HepG2 (cell line): ENCODE results near the gene AMIGO1. TPM values are rescaled to one million over a fixed set of nuclear protein-coding genes. Genes with fewer than 3 reads are reported as not detected.

Experiments
- ATAC-seq: fragments of 200-7000 bp; cut with Tn5 transposase; 3 replicates; pipeline ENCODE4 v1.9.1; 2020; ENCODE audit warnings: mild to moderate bottlenecking, moderate library complexity
- BruUV-seq: library from RNA; stranded (reverse); fragments of 400-500 nt; replicated peaks from 2 replicates; lab custom pipeline; 2021; lab: Mats Ljungman, UMichigan
- CTCF ChIA-PET: fragments of 300-600 bp; formaldehyde crosslinking; extraction: SDS; loops from one replicate; lab custom pipeline; 2021; ENCODE audit warnings: low total read pairs, inconsistent platforms, low intra/inter-chr PET ratio; lab: Yijun Ruan, JAX
- POLR2A ChIA-PET: fragments of 350-600 bp; sonication (Branson Sonifier 250); formaldehyde crosslinking; loops from one replicate; lab custom pipeline; 2020; ENCODE audit warnings: antibody characterized with exemption, inconsistent platforms; lab: Yijun Ruan, JAX
- DNase-seq: peaks from one replicate; pipeline ENCODE4 v3.0.0-alpha.2; 2015; ENCODE audit warnings: low spot score
- FAIRE-seq: peaks from 3 replicates; lab custom pipeline; 2011; peaks lifted over from hg19 to GRCh38; lab: Jason Lieb, UNC
- H2AFZ ChIP-seq: one replicate; pipeline ENCODE4 v1.6.1; 2011; ENCODE audit warnings: low read length, inconsistent platforms
- H3K27ac ChIP-seq: fragments of 300-600 bp; 3 replicates; pipeline ENCODE4 v1.8.0; 2011; ENCODE audit warnings: mixed run types, mild to moderate bottlenecking, mixed read lengths, low read length, inconsistent platforms; ENCODE audit not compliant: insufficient read depth; ENCODE audit errors: extremely low read length
- H3K27me3 ChIP-seq, 2 experiments: fragments of 200-600 bp in 1 of 2; 2 replicates in 1 of 2; 3 replicates in 1 of 2; pipeline versions ENCODE4 v1.6.0 to v1.8.0; 2011; ENCODE audit warnings: low read length in 2 of 2, mild to moderate bottlenecking in 2 of 2, moderate library complexity in 2 of 2, inconsistent platforms in 1 of 2; ENCODE audit not compliant: insufficient read depth in 2 of 2, control insufficient read depth in 1 of 2
- H3K36me3 ChIP-seq, 2 experiments: fragments of 200-600 bp in 1 of 2; replicated peaks in 1 of 2; 2 replicates in 1 of 2; 3 replicates in 1 of 2; pipeline versions ENCODE4 v1.5.1 to v1.8.0; 2011; ENCODE audit warnings: low read length in 2 of 2, inconsistent platforms in 1 of 2; ENCODE audit not compliant: insufficient read depth in 2 of 2, control insufficient read depth in 1 of 2
- H3K4me1 ChIP-seq: 2 replicates; pipeline ENCODE4 v1.5.1; 2012; ENCODE audit warnings: low read length, inconsistent platforms; ENCODE audit not compliant: insufficient read depth
- H3K4me2 ChIP-seq: 2 replicates; pipeline ENCODE4 v1.6.0; 2011; ENCODE audit warnings: low read depth, low read length, inconsistent platforms
- H3K4me3 ChIP-seq, 3 experiments: fragments of 200-600 bp in 1 of 3; sonication (generic), shearing (Covaris generic) in 1 of 3; replicated peaks in 1 of 3; 2 replicates each; pipeline ENCODE4 v1.5.1; 2011 to 2016; ENCODE audit warnings: low read length in 3 of 3, inconsistent platforms in 2 of 3, low read depth in 2 of 3, mild to moderate bottlenecking in 2 of 3, control low read depth in 1 of 3, mixed read lengths in 1 of 3; ENCODE audit not compliant: insufficient read depth in 1 of 3
- H3K79me2 ChIP-seq: one replicate; pipeline ENCODE4 v1.6.1; 2011; ENCODE audit warnings: low read length, inconsistent platforms; ENCODE audit not compliant: insufficient read depth
- H3K9ac ChIP-seq: 2 replicates; pipeline ENCODE4 v1.6.0; 2011; ENCODE audit warnings: mild to moderate bottlenecking, low read depth, low read length, inconsistent platforms; ENCODE audit not compliant: insufficient read depth
- H3K9me3 ChIP-seq: 2 replicates; pipeline ENCODE4 v1.5.1; 2012; ENCODE audit warnings: mild to moderate bottlenecking, low read length
- H4K20me1 ChIP-seq: 2 replicates; pipeline ENCODE4 v1.6.0; 2011; ENCODE audit warnings: inconsistent platforms, mild to moderate bottlenecking, low read length, moderate library complexity; ENCODE audit not compliant: insufficient read depth
- ETS1 ChIP-seq: sonication (generic); formaldehyde crosslinking; IDR thresholded peaks from 2 replicates; pipeline ENCODE4 v1.4.0; 2020; ENCODE audit warnings: missing genetic modification reagents
- HDAC2 ChIP-seq: sonication (generic); formaldehyde crosslinking; IDR thresholded peaks from 2 replicates; pipeline ENCODE4 v1.4.0; 2020; ENCODE audit warnings: missing genetic modification reagents
- IKZF1 ChIP-seq: fragments of 450-650 bp; IDR thresholded peaks from 2 replicates; pipeline ENCODE4 v1.7.1; 2016
- KLF15 ChIP-seq: sonication (generic); formaldehyde crosslinking; IDR thresholded peaks from 2 replicates; pipeline ENCODE4 v1.8.1; 2023; ENCODE audit warnings: borderline replicate concordance, mild to moderate bottlenecking, inconsistent platforms, missing genetic modification reagents, mixed read lengths
- MATR3 ChIP-seq: sonication (generic); formaldehyde crosslinking; IDR thresholded peaks from 2 replicates; pipeline ENCODE4 v1.4.0; 2020; ENCODE audit warnings: missing genetic modification reagents
- MIER2 ChIP-seq: IDR thresholded peaks from 2 replicates; pipeline ENCODE4 v1.6.1; 2016; ENCODE audit warnings: missing biosample characterization, missing genetic modification reagents
- MTF1 ChIP-seq: sonication (generic); formaldehyde crosslinking; IDR thresholded peaks from 2 replicates; pipeline ENCODE4 v1.5.0; 2020; ENCODE audit warnings: missing genetic modification reagents
- MXD4 ChIP-seq: IDR thresholded peaks from 2 replicates; pipeline ENCODE4 v1.6.1; 2016; ENCODE audit warnings: mild to moderate bottlenecking, missing biosample characterization, missing genetic modification reagents
- SOX5 ChIP-seq: IDR thresholded peaks from 2 replicates; pipeline ENCODE4 v1.6.1; 2016; ENCODE audit warnings: borderline replicate concordance
- SRSF4 ChIP-seq: fragments of 200-400 bp; formaldehyde crosslinking; IDR thresholded peaks from one replicate; pipeline ENCODE4 v1.6.1; 2018; ENCODE audit warnings: mild to moderate bottlenecking, low read depth, low read length, moderate library complexity; ENCODE audit not compliant: poor library complexity, severe bottlenecking
- TARDBP ChIP-seq: sonication (generic); formaldehyde crosslinking; IDR thresholded peaks from 2 replicates; pipeline ENCODE4 v1.8.0; 2022; ENCODE audit warnings: mild to moderate bottlenecking, missing genetic modification reagents
- TP53 ChIP-seq: sonication (generic); formaldehyde crosslinking; conservative IDR thresholded peaks from 2 replicates; pipeline ENCODE4 v1.4.0; 2020; ENCODE audit warnings: missing genetic modification reagents
- ZKSCAN1 ChIP-seq: fragments of 150-350 bp; IDR thresholded peaks from 2 replicates; pipeline ENCODE4 v1.6.1; 2014; ENCODE audit warnings: low read length
- ZNF282 ChIP-seq: fragments of 450-650 bp; IDR thresholded peaks from 2 replicates; pipeline ENCODE4 v1.6.1; 2018; ENCODE audit not compliant: partially characterized antibody
- ZNF530 ChIP-seq: sonication (generic); formaldehyde crosslinking; IDR thresholded peaks from 2 replicates; pipeline ENCODE4 v1.5.0; 2020; ENCODE audit warnings: low read depth, mild to moderate bottlenecking, missing genetic modification reagents
- ZNF546 ChIP-seq: sonication (generic); formaldehyde crosslinking; conservative IDR thresholded peaks from 2 replicates; pipeline ENCODE4 v1.8.1; 2023; ENCODE audit warnings: mild to moderate bottlenecking, missing genetic modification reagents
- ZNF639 ChIP-seq: conservative IDR thresholded peaks from 2 replicates; pipeline ENCODE4 v1.6.1; 2018; ENCODE audit warnings: missing genetic modification reagents
- ZNF720 ChIP-seq: sonication (generic); formaldehyde crosslinking; IDR thresholded peaks from 2 replicates; pipeline ENCODE4 v1.4.0; 2020; ENCODE audit warnings: missing genetic modification reagents
- ZNF740 ChIP-seq: sonication (generic); formaldehyde crosslinking; IDR thresholded peaks from 2 replicates; pipeline ENCODE4 v1.4.0; 2020; ENCODE audit warnings: missing genetic modification reagents
- ZSCAN21 ChIP-seq: sonication (generic); formaldehyde crosslinking; IDR thresholded peaks from 2 replicates; pipeline ENCODE4 v1.8.0; 2022; ENCODE audit warnings: mild to moderate bottlenecking, missing genetic modification reagents, moderate library complexity, borderline replicate concordance
- WGBS: methylation state at CpG from one replicate; pipeline ENCODE4 v1.1.6; 2017; ENCODE audit warnings: low lambda C conversion rate; 5-methylcytosine and 5-hydroxymethylcytosine counted together
- in situ Hi-C: cut with HindIII; loops from 2 replicates; pipeline ENCODE4 v1.10.0; 2017; ENCODE audit warnings: low pct_unique_long_range_greater_than_20kb; ENCODE audit not compliant: extremely low pct_ligation_motif_present
- intact Hi-C: fragments of 100-400 bp; cut with micrococcal nuclease; formaldehyde crosslinking; loops from one replicate; pipeline ENCODE4 v1.10.0; 2022; ENCODE audit not compliant: unreplicated experiment
- polyA plus RNA-seq, 8 experiments: library from polyadenylated mRNA; depleted of rRNA in 3 of 8; stranded (reverse) in 7 of 8; unstranded in 1 of 8; fragments of >200 nt; fragmentation: Illumina TruSeq in 4 of 8; extraction: Trizol in 4 of 8; gene quantifications; 2 replicates each; pipeline versions ENCODE4 v1.2.1 to v1.2.3, GENCODE V29; 2011 to 2016; ENCODE audit warnings: low read depth in 4 of 8, missing spikeins in 1 of 8, mixed read lengths in 1 of 8; ENCODE audit not compliant: insufficient read depth in 1 of 8
- total RNA-seq, 5 experiments: library from RNA; depleted of rRNA; stranded (reverse); fragments of >200 nt; fragmentation: Illumina TruSeq; extraction: Trizol; gene quantifications; 2 replicates each; pipeline ENCODE4 v1.2.3, GENCODE V29; 2016; ENCODE audit warnings: low read depth in 1 of 5

Gene AMIGO1
- total and polyA plus RNA-seq, 2 of the 13 experiments (the other 11 are each of a cell fraction or from before 2014, with no cell fraction given), result 0.40 to 1.3 TPM

GRCh38 chr1:109488696-109489095, 20.8 kb downstream of the AMIGO1 start:
- no peak overlapping the region for H3K4me2 ChIP-seq
- no peak overlapping the region for H3K27ac ChIP-seq
- ATAC-seq, result no peak
- BruUV-seq, result no TSS peak
- intact Hi-C loops (no loop called here), in situ Hi-C loops (no loop called here)
- H3K27me3 ChIP-seq, result no peaks in the 10 kb centered on the region; a peak in 1 of 5 replicates
- no peak overlapping the region for H3K4me3 ChIP-seq
- H3K79me2 ChIP-seq, result no peaks in the 10 kb centered on the region
- H3K9me3 ChIP-seq, result no peaks in the 10 kb centered on the region
- H3K9ac ChIP-seq, result no peak overlapping the region
- H3K4me1 ChIP-seq, result peaks cover 20% of the 10 kb centered on the region
- H3K36me3 ChIP-seq, result no peaks in the 10 kb centered on the region; a peak in 2 of 5 replicates
- no peak overlapping the region for H2AFZ ChIP-seq
- CTCF ChIA-PET, result no interaction called here
- 89% methylated on average over 12 of the region's 12 CpGs for WGBS
- TF ChIP-seq MTF1 (CRISPR knock-in tag), result no peak
- TF ChIP-seq, all 625 proteins: peak for 0
- H4K20me1 ChIP-seq, result no peaks in the 10 kb centered on the region
- POLR2A ChIA-PET, result no interaction called here
- FAIRE-seq (no peak), DNase-seq (no peak)

GRCh38 chr1:109488201-109488600, 21.3 kb downstream of the AMIGO1 start:
- 70% methylated on average over 5 of the region's 5 CpGs for WGBS
- H3K27me3 ChIP-seq, result no peaks in the 10 kb centered on the region; a peak in 1 of 5 replicates
- H3K4me1 ChIP-seq, result peaks cover 17% of the 10 kb centered on the region
- DNase-seq (no peak), ATAC-seq (no peak)
- no peaks in the 10 kb centered on the region; a peak in 2 of 5 replicates for H3K36me3 ChIP-seq
- no peak overlapping the region for H2AFZ ChIP-seq
- POLR2A ChIA-PET, result no interaction called here
- no peak overlapping the region for H3K27ac ChIP-seq
- no peak overlapping the region for H3K9ac ChIP-seq
- intact Hi-C loops, result no loop called here
- H4K20me1 ChIP-seq, result no peaks in the 10 kb centered on the region
- CTCF ChIA-PET, result no interaction called here
- TF ChIP-seq ZNF546 (no peak), ZSCAN21 (CRISPR knock-in tag) (no peak), KLF15 (CRISPR knock-in tag) (no peak), ZNF639 (no peak), ZNF720 (CRISPR knock-in tag) (no peak), ZNF740 (CRISPR knock-in tag) (no peak), MXD4 (no peak), ZNF282 (no peak), MATR3 (CRISPR knock-in tag) (no peak), ETS1 (CRISPR knock-in tag) (no peak), SOX5 (CRISPR knock-in tag) (no peak), TARDBP (CRISPR knock-in tag) (no peak), ZKSCAN1 (no peak), MIER2 (CRISPR knock-in tag) (no peak), IKZF1 (no peak), SRSF4 (no peak), TP53 (CRISPR knock-in tag) (no peak), ZNF530 (CRISPR knock-in tag) (no peak), HDAC2 (no peak)
- TF ChIP-seq, all 625 proteins: peak for 0
- Histone ChIP-seq H3K4me2 (no peak overlapping the region), H3K9me3 (no peaks in the 10 kb centered on the region), H3K4me3 (no peak overlapping the region), H3K79me2 (no peaks in the 10 kb centered on the region)
- FAIRE-seq, result no peak
- in situ Hi-C loops, result no loop called here
- no TSS peak for BruUV-seq
